ENCODE measurements around the gene PREX1. TPM values are rescaled to one million over a fixed set of nuclear protein-coding genes. Genes with fewer than 3 reads are reported as not detected.

Gene PREX1
- total and polyA plus RNA-seq, 12 donors: 10.1 to 85.1 (median 42.9) TPM

- H3K9me3 ChIP-seq (replicated peaks in 1 of 3): no peaks in the 10 kb centered on the region
- 82 to 86% methylated on average over 9 of the region's 9 CpGs; no CpG with 5 or more reads in 2 of the 4 donors for WGBS, 4 donors
- TF ChIP-seq, protein P1, sequence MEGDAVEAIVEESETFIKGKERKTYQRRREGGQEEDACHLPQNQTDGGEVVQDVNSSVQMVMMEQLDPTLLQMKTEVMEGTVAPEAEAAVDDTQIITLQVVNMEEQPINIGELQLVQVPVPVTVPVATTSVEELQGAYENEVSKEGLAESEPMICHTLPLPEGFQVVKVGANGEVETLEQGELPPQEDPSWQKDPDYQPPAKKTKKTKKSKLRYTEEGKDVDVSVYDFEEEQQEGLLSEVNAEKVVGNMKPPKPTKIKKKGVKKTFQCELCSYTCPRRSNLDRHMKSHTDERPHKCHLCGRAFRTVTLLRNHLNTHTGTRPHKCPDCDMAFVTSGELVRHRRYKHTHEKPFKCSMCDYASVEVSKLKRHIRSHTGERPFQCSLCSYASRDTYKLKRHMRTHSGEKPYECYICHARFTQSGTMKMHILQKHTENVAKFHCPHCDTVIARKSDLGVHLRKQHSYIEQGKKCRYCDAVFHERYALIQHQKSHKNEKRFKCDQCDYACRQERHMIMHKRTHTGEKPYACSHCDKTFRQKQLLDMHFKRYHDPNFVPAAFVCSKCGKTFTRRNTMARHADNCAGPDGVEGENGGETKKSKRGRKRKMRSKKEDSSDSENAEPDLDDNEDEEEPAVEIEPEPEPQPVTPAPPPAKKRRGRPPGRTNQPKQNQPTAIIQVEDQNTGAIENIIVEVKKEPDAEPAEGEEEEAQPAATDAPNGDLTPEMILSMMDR (IDR thresholded peaks at IDR 0.05): no peak
- no peak for TF ChIP-seq POLR2A (IDR thresholded peaks at IDR 0.05)
- no peak overlapping the region for H3K4me3 ChIP-seq
- H3K4me1 ChIP-seq (replicated peaks in 1 of 2): peaks cover 6 to 8% of the 10 kb centered on the region in 2 donors
- H3K27me3 ChIP-seq: no peaks in the 10 kb centered on the region
- H3K36me3 ChIP-seq (replicated peaks in 1 of 2): peaks cover 0 to 30% of the 10 kb centered on the region in 2 donors
- no peak for DNase-seq
- H3K27ac ChIP-seq: no peak overlapping the region
- intact Hi-C loops (cut with DNase I): no loop called here
These were observed 169.7 kb downstream of the PREX1 start for GRCh38 chr20:48658198-48658476.

DNA sequence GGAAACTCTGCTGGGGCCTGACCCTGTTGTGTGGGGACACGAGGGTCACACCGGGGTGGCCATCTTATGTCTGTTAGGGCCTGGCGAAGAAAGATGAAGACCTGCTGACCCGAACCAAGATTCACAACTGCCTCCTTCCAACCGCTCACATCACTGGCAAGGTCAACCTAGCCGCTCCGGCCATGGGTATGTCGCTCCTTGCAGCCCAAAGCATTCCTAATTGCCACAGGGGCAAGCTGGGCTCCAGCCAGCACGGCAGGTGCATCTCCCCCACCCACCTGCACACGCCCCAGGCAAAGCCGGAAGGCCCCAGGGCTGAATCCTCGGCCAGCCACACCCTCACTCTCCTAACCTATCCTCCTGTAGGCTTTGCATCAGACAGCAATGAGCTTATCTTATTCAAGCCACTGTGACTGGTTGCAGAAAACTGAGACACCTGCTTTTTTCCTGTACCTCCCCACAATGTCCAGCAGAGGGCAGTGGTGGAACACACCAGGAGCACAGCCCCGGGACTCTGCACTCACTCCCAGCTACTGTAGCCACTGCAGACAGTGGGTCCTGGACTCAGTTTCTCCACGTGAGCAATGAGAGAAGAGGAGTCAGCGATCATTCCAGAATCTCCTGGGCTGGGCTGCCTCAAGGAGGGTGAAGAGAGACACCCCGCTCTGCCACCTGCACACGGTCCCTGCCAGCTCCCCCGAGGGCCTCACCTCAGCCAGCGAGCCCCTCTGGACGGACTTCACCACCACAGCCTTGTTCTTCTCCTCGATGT is 170.2 kb downstream of the PREX1 start:
- 58 to 66% (median 63%) methylated on average over 11 to 21 of the region's 21 CpGs for WGBS, 4 donors
- Histone ChIP-seq H3K27me3 (no peaks in the 10 kb centered on the region), H3K4me3 (no peak overlapping the region), H3K27ac (no peak overlapping the region), H3K4me1 (replicated peaks in 1 of 2) (peaks cover 10 to 14% of the 10 kb centered on the region in 2 donors), H3K9me3 (replicated peaks in 1 of 3) (no peaks in the 10 kb centered on the region), H3K36me3 (replicated peaks in 1 of 2) (peaks cover 0 to 36% of the 10 kb centered on the region in 2 donors)
- intact Hi-C loops (cut with DNase I): loop anchor here (2.0 kb wide), 2 partner anchors 247 to 249 kb away; no protein-coding TSS in a partner anchor
- no peak for TF ChIP-seq POLR2A (IDR thresholded peaks at IDR 0.05)
- TF ChIP-seq, protein P1 (IDR thresholded peaks at IDR 0.05): peak; percentile 86 to 96 (median 95)
- DNase-seq: peak; percentile 62 to 88 (median 78)

GRCh38 chr20:48656661-48657211 is 171.1 kb downstream of the PREX1 start:
- Histone ChIP-seq H3K4me1 (replicated peaks in 1 of 2) (peaks cover 10 to 14% of the 10 kb centered on the region in 2 donors), H3K27ac (no peak overlapping the region), H3K4me3 (no peak overlapping the region), H3K9me3 (replicated peaks in 1 of 3) (no peaks in the 10 kb centered on the region), H3K27me3 (no peaks in the 10 kb centered on the region), H3K36me3 (replicated peaks in 1 of 2) (peaks cover 0 to 43% of the 10 kb centered on the region in 2 donors)
- no peak for DNase-seq
- WGBS, 4 donors: 81 to 97% (median 87%) methylated on average over 7 to 15 of the region's 15 CpGs
- intact Hi-C loops (cut with DNase I): loop anchor here (2.0 kb wide), 2 partner anchors 248 to 250 kb away; no protein-coding TSS in a partner anchor
- TF ChIP-seq POLR2A (IDR thresholded peaks at IDR 0.05): no peak
- TF ChIP-seq, protein P1 (IDR thresholded peaks at IDR 0.05): peak in 1 of 6 experiments; percentile 8

DNA sequence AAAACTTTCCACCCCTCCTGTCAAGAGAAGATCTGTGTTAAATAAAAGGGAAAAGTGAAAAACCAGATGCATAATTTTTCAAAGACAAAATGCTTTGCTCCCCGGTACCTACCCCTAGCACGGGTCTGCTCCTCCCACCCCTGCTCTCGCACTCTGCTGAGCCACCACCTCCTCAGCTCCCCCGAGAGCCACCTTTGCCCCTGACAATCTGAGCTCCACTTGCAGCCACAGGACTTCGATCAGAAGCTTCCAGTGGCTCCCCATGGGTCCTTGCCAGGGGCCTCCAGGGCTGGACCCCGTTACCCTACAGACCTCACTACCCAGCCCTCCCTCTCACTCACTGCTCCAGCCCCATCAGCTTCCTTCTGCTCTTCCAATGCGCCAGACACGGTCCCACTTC is 171.7 kb downstream of the PREX1 start:
- Histone ChIP-seq H3K4me1 (replicated peaks in 1 of 2) (peaks cover 10 to 14% of the 10 kb centered on the region in 2 donors), H3K4me3 (no peak overlapping the region), H3K27ac (no peak overlapping the region), H3K9me3 (replicated peaks in 1 of 3) (no peaks in the 10 kb centered on the region), H3K27me3 (no peaks in the 10 kb centered on the region), H3K36me3 (replicated peaks in 1 of 2) (peaks cover 0 to 49% of the 10 kb centered on the region in 2 donors)
- intact Hi-C loops (cut with DNase I): loop anchor here (2.0 kb wide), 2 partner anchors 249 to 251 kb away; no protein-coding TSS in a partner anchor
- DNase-seq: no peak
- 88 to 95% (median 92%) methylated on average over 8 of the region's 8 CpGs for WGBS, 4 donors
- no peak for TF ChIP-seq POLR2A (IDR thresholded peaks at IDR 0.05)
- TF ChIP-seq, protein P1 (IDR thresholded peaks at IDR 0.05): no peak

Measured in adrenal gland (tissue), 12 donors.